ENCODE data around the gene ZNF431. TPM values are rescaled to one million over a fixed set of nuclear protein-coding genes. Genes with fewer than 3 reads are reported as not detected.
"Not testable (repeated sequence)": the region's sequence is repeated elsewhere in the genome, so short reads cannot be mapped to it uniquely, and the experiment has no call there.

ZNF431 gene
- total and polyA plus RNA-seq, 12 donors = 4.0 to 19.6 (median 14.5) TPM

DNA sequence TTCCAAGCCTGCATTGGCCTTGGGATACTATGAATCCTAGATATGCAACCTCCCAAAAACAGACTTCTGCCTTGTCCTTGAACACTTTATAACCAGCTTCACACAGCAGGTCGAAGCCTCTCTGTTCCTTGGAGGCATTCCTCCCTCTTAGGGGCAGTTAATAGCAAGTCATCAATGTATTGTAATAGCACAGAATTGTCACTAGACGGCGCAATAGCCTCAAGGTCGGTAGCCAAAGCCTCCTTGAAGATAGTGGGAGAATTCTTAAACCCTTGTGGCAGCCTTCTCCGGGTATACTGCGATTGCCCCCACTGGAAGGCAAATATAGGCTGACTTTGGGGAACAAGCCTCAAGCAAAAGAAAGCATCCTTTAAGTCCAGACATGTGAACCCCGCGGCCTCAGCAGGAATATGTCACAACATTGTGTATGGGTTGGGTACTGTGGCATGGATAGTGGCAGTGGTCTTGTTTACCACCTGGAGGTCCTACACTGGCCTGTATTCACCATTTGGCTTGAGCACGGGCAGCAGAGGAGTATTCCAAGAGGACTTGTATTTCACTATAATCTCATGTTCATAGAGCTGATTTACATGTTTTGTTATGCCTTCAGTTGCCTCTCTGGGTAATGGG lies 61.1 kb downstream of the ZNF431 start:
- Histone ChIP-seq H3K4me1 (no peaks in the 10 kb centered on the region), H3K27me3 (no peaks in the 10 kb centered on the region), H3K9me3 (no peaks in the 10 kb centered on the region), H3K36me3 (no peaks in the 10 kb centered on the region), H3K27ac (no peak overlapping the region), H3K4me3 (no peak overlapping the region)
- TF ChIP-seq, protein P1, sequence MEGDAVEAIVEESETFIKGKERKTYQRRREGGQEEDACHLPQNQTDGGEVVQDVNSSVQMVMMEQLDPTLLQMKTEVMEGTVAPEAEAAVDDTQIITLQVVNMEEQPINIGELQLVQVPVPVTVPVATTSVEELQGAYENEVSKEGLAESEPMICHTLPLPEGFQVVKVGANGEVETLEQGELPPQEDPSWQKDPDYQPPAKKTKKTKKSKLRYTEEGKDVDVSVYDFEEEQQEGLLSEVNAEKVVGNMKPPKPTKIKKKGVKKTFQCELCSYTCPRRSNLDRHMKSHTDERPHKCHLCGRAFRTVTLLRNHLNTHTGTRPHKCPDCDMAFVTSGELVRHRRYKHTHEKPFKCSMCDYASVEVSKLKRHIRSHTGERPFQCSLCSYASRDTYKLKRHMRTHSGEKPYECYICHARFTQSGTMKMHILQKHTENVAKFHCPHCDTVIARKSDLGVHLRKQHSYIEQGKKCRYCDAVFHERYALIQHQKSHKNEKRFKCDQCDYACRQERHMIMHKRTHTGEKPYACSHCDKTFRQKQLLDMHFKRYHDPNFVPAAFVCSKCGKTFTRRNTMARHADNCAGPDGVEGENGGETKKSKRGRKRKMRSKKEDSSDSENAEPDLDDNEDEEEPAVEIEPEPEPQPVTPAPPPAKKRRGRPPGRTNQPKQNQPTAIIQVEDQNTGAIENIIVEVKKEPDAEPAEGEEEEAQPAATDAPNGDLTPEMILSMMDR (IDR thresholded peaks at IDR 0.05) = peak; percentile 45 to 79 (median 66)
- intact Hi-C loops (cut with DNase I) = loop anchor here in 9 of 10 donors (2.0 to 10.0 kb wide), 6 partner anchors 272 to 494 kb away; no protein-coding TSS in a partner anchor
- WGBS, 2 donors = 48 to 50% methylated on average over 9 of the region's 9 CpGs
- ATAC-seq (peak in 3 of 8 donors; percentile 28 to 64 (median 51)), DNase-seq (peak in 1 of 2 donors; percentile 24)

DNA sequence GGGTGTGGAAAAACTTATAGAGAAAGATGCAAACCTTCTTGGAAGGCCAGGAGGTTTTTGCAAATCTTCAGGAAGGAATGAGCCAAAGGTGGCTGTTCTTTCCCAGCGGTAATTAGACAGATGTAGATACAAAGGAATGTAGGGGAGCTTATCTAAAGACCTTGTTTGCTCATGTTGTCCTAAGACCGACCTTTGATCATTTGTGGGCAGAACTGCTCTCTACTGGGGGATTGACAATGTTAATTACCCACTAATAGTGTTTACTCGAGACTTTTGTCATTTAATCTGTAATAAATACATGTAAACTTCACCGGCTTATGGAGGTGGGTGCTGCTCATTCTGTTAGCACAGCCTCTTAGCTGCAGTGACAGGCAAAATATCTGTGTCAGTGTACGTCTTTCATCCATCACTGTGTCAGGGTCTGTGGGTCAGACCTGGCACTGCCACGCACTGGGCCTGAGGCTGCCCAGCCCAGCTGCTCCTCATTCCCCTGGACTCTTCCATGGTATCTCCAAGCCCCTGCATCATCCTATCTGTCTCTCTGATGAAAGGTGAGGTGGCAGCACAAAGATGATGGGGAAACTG lies 68.3 kb downstream of the ZNF431 start:
- 24 to 33% methylated on average over 6 of the region's 6 CpGs for WGBS, 2 donors
- no peaks in the 10 kb centered on the region for H3K36me3 ChIP-seq
- H3K27me3 ChIP-seq = no peaks in the 10 kb centered on the region
- intact Hi-C loops (cut with DNase I) = no loop called here
- H3K27ac ChIP-seq = no peak overlapping the region
- H3K4me3 ChIP-seq = no peak overlapping the region
- H3K9me3 ChIP-seq = no peaks in the 10 kb centered on the region
- TF ChIP-seq, protein P1 (IDR thresholded peaks at IDR 0.05) = no peak
- ATAC-seq = no peak
- H3K4me1 ChIP-seq = no peaks in the 10 kb centered on the region
- no peak for DNase-seq

DNA sequence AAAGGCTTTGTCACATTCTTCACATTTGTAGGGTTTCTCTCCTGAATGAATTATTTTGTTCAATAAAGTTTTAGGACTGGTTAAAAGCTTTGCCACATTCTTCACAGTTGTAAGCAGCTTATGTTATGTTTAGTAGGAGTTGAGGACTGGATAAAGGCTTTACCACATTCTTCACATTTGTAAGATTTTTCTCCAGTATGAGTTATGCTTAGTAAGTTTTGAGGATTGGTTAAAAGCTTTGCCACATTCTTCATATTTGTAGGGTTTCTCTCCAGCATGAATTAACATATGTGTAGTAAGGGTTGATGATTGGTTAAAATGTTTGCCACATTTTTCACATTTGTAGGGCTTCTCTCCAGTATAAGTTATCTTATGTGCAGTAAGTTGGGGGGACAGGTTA lies 79.9 kb downstream of the ZNF431 start:
- Histone ChIP-seq H3K27me3 (peaks cover 0 to 3% (median 0%) of the 10 kb centered on the region in 7 donors), H3K4me3 (no peak overlapping the region), H3K4me1 (no peaks in the 10 kb centered on the region), H3K9me3 (no peaks in the 10 kb centered on the region), H3K27ac (no peak overlapping the region), H3K36me3 (no peaks in the 10 kb centered on the region)
- DNase-seq = no peak
- TF ChIP-seq, protein P1 (IDR thresholded peaks at IDR 0.05) = no peak
- no peak for ATAC-seq
- intact Hi-C loops (cut with DNase I) = no loop called here

DNA sequence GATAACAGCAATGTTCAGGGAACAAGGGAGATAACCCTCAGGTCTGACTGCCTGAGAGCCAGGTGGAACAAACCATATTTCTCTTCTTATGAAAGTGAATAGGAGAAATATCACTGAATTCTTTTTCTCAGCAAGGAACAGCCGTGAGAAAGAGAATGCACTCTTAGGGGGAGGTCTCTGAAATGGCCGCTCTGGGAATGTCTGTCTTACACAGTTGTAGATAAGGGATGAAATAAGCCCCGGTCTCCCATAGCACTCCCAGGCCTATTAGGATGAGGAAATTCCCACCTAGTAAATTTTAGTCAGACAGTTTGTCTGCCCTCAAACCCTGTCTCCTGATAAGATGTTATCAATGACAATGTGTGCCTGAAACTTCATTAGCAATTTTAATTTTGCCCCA lies 88.1 kb downstream of the ZNF431 start:
- H3K4me3 ChIP-seq; H3K27me3 ChIP-seq; H3K27ac ChIP-seq; DNase-seq; ATAC-seq; H3K4me1 ChIP-seq; H3K36me3 ChIP-seq; intact Hi-C loops (cut with DNase I): not testable (repeated sequence)
- 78 to 80% methylated on average over 3 of the region's 3 CpGs for WGBS, 2 donors
- H3K9me3 ChIP-seq = peaks cover 0 to 48% (median 11%) of the 10 kb centered on the region in 11 donors

DNA sequence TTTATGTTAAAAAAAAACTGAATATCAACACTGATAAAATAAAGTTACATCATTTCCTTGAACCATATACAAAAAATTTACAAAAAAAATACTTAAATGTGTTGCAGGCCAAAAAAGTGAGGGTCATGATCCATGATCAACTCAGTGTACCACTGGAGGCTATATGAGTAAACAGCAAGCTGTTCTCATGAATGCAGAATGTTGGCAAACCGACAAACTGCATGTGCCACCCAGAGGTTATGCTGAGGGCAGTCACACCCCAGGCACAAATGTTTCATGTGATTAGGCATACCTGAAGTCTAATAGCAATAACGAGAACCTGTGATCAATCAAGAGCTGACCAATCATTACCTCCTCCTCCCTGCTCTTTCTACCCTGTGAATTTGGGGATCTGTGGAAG lies 91.9 kb downstream of the ZNF431 start:
- Histone ChIP-seq H3K4me3 (no peak overlapping the region), H3K27ac (no peak overlapping the region), H3K27me3 (no peaks in the 10 kb centered on the region), H3K9me3 (peaks cover 0 to 53% (median 11%) of the 10 kb centered on the region in 11 donors), H3K4me1 (no peaks in the 10 kb centered on the region), H3K36me3 (no peaks in the 10 kb centered on the region)
- ATAC-seq (no peak), DNase-seq (no peak)
- TF ChIP-seq, protein P1 (IDR thresholded peaks at IDR 0.05) = no peak
- whole genome bisulfite sequencing, 2 donors = 88 to 91% methylated on average over 2 of the region's 2 CpGs
- intact Hi-C loops (cut with DNase I) = no loop called here

DNA sequence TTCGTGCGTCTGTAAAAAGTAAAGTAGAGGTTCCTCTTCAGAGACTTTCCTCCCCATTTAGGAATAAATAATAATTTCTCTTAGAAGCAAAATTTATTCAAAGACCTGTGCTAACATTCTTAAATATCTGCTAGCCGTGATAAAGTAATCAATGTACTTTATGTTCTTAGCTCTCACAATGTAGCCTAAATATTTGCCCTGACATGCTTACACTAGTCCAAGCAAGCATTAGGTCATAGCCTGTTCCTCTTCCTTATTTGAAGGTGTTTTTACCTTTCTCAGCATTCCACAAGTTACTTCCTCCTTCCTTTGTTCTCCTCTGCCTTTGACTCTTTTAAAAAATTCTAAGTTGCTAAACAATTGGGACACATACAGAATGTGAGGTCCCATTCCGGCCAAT lies 94.9 kb downstream of the ZNF431 start:
- H3K27me3 ChIP-seq; ATAC-seq; H3K36me3 ChIP-seq; H3K4me3 ChIP-seq; DNase-seq; H3K4me1 ChIP-seq; H3K27ac ChIP-seq; intact Hi-C loops (cut with DNase I): not testable (repeated sequence)
- H3K9me3 ChIP-seq = peaks cover 0 to 28% (median 0%) of the 10 kb centered on the region in 11 donors
- 90 to 93% methylated on average over 4 of the region's 4 CpGs for WGBS, 2 donors
